K562 (cell line): ENCODE results near the gene AGAP1. TPM values are rescaled to one million over a fixed set of nuclear protein-coding genes. Genes with fewer than 3 reads are reported as not detected.

ENCODE experiments used
- CC2D1A ChIP-seq: fragments of 450-650 bp; IDR thresholded peaks from 2 replicates; pipeline ENCODE4 v1.6.1; 2017; ENCODE audit warnings: mild to moderate bottlenecking
- DEAF1 ChIP-seq: fragments of 450-650 bp; formaldehyde crosslinking; IDR thresholded peaks from 2 replicates; pipeline ENCODE4 v1.4.0; 2020; ENCODE audit warnings: mild to moderate bottlenecking, moderate library complexity
- ETV5 ChIP-seq: sonication (generic); formaldehyde crosslinking; IDR thresholded peaks from 2 replicates; pipeline ENCODE4 v1.4.0; 2020; ENCODE audit warnings: low read depth, mild to moderate bottlenecking, missing genetic modification reagents
- ETV6 ChIP-seq, 3 experiments: fragments of 150-350 bp in 1 of 3; sonication (generic) in 1 of 3; formaldehyde crosslinking in 1 of 3; IDR thresholded peaks; 2 replicates each; pipeline versions ENCODE4 v1.6.1 to v1.8.0; 2014 to 2022; ENCODE audit warnings: borderline replicate concordance in 2 of 3, low read depth in 2 of 3, antibody characterized with exemption in 1 of 3, low read length in 1 of 3, mild to moderate bottlenecking in 1 of 3, missing genetic modification reagents in 1 of 3
- FOS ChIP-seq: IDR thresholded peaks from 3 replicates; pipeline ENCODE4 v1.6.1; 2011; ENCODE audit not compliant: insufficient read length; ENCODE audit errors: extremely low read depth
- JUND ChIP-seq, 2 experiments: IDR thresholded peaks; 2 replicates in 1 of 2; 3 replicates in 1 of 2; pipeline ENCODE4 v1.6.1; 2011; ENCODE audit warnings: borderline replicate concordance in 2 of 2, low read depth in 2 of 2, low read length in 2 of 2, improper control_type of control experiment in 1 of 2, missing biosample characterization in 1 of 2, missing genetic modification characterization in 1 of 2, missing genetic modification reagents in 1 of 2
- KLF13 ChIP-seq: fragments of 450-650 bp; IDR thresholded peaks from 2 replicates; pipeline ENCODE4 v1.6.1; 2016; ENCODE audit warnings: missing genetic modification characterization, low read depth, mild to moderate bottlenecking, missing compliant biosample characterization, moderate library complexity, borderline replicate concordance
- MEF2D ChIP-seq: conservative IDR thresholded peaks from 2 replicates; pipeline ENCODE4 v1.6.1; 2016; ENCODE audit warnings: low read depth, missing genetic modification characterization, missing compliant biosample characterization
- MXI1 ChIP-seq: IDR thresholded peaks from 2 replicates; pipeline ENCODE4 v1.6.1; 2011; ENCODE audit warnings: low read depth, mild to moderate bottlenecking, improper control_type of control experiment, low read length
- RAD21 ChIP-seq, 2 experiments: fragments of 250-450 bp in 1 of 2; fragments of 450-650 bp in 1 of 2; sonication (Bioruptor Pico) in 1 of 2; formaldehyde crosslinking in 1 of 2; IDR thresholded peaks in 1 of 2; conservative IDR thresholded peaks in 1 of 2; 2 replicates each; pipeline versions ENCODE4 v1.4.0 to v1.8.0; 2020 to 2022; ENCODE audit warnings: mild to moderate bottlenecking in 2 of 2, moderate library complexity in 1 of 2
- THAP12 ChIP-seq: fragments of 250-450 bp; sonication (Bioruptor Pico); IDR thresholded peaks from 2 replicates; pipeline ENCODE4 v1.9.0; 2021; ENCODE audit warnings: mild to moderate bottlenecking, inconsistent platforms
- ZEB2 ChIP-seq: fragments of 450-650 bp; IDR thresholded peaks from 2 replicates; pipeline ENCODE4 v1.6.1; 2016
- ZNF165 ChIP-seq: fragments of 250-450 bp; sonication (Bioruptor Pico); IDR thresholded peaks from 2 replicates; pipeline ENCODE4 v1.4.0; 2020; ENCODE audit warnings: borderline replicate concordance
- ZNF212 ChIP-seq: fragments of 450-650 bp; formaldehyde crosslinking; IDR thresholded peaks from 2 replicates; pipeline ENCODE4 v1.4.0; 2020; ENCODE audit warnings: mild to moderate bottlenecking
- ZNF76 ChIP-seq: fragments of 250-450 bp; sonication (Bioruptor Pico); IDR thresholded peaks from 2 replicates; pipeline ENCODE4 v1.4.0; 2020; ENCODE audit warnings: mild to moderate bottlenecking, moderate library complexity, borderline replicate concordance
- polyA plus RNA-seq, 8 experiments: library from polyadenylated mRNA; depleted of rRNA in 4 of 8; stranded (reverse) in 5 of 8; unstranded in 3 of 8; fragments of >200 nt; fragmentation: Nextera tagmentation in 2 of 8; fragmentation: Illumina TruSeq in 1 of 8; extraction: Ambion mirVana in 2 of 8; extraction: Trizol in 1 of 8; gene quantifications; 2 replicates each; pipeline versions ENCODE4 v1.2.1 to v1.2.3, GENCODE V29; 2011 to 2014; ENCODE audit warnings: inconsistent platforms in 1 of 8, missing spikeins in 1 of 8
- total RNA-seq, 7 experiments: library from RNA; depleted of rRNA in 6 of 7; stranded (reverse); fragments of >200 nt in 6 of 7; fragmentation: Illumina TruSeq in 2 of 7; extraction: Trizol in 2 of 7; gene quantifications; 2 replicates each; pipeline versions ENCODE4 v1.2.1 to v1.2.3, GENCODE V29; 2011 to 2021; ENCODE audit warnings: low replicate concordance in 1 of 7
- TF ChIP-seq, protein P1 (sequence below): sonication (generic); formaldehyde crosslinking; IDR thresholded peaks from 2 replicates; pipeline ENCODE4 v1.8.0; 2022; ENCODE audit warnings: mild to moderate bottlenecking, missing genetic modification reagents
- TF ChIP-seq, protein P2 (sequence below), 3 experiments: IDR thresholded peaks in 2 of 3; conservative IDR thresholded peaks in 1 of 3; 2 replicates each; pipeline ENCODE4 v1.5.1; 2011 to 2012; ENCODE audit warnings: low read length in 3 of 3, mild to moderate bottlenecking in 3 of 3, control low read depth in 2 of 3, improper control_type of control experiment in 1 of 3, inconsistent platforms in 1 of 3, low read depth in 1 of 3, mixed read lengths in 1 of 3, moderate library complexity in 1 of 3; ENCODE audit not compliant: insufficient read depth in 2 of 3

The AGAP1 gene
- total and polyA plus RNA-seq, 9 of the 15 experiments (the other 6 are each of a cell fraction or from before 2014, with no cell fraction given), result 1.3 to 24.0 (median 10.6) TPM

GRCh38 chr2:235594041-235594440, 100.2 kb downstream of the AGAP1 start (continued):
- TF ChIP-seq, protein P1, sequence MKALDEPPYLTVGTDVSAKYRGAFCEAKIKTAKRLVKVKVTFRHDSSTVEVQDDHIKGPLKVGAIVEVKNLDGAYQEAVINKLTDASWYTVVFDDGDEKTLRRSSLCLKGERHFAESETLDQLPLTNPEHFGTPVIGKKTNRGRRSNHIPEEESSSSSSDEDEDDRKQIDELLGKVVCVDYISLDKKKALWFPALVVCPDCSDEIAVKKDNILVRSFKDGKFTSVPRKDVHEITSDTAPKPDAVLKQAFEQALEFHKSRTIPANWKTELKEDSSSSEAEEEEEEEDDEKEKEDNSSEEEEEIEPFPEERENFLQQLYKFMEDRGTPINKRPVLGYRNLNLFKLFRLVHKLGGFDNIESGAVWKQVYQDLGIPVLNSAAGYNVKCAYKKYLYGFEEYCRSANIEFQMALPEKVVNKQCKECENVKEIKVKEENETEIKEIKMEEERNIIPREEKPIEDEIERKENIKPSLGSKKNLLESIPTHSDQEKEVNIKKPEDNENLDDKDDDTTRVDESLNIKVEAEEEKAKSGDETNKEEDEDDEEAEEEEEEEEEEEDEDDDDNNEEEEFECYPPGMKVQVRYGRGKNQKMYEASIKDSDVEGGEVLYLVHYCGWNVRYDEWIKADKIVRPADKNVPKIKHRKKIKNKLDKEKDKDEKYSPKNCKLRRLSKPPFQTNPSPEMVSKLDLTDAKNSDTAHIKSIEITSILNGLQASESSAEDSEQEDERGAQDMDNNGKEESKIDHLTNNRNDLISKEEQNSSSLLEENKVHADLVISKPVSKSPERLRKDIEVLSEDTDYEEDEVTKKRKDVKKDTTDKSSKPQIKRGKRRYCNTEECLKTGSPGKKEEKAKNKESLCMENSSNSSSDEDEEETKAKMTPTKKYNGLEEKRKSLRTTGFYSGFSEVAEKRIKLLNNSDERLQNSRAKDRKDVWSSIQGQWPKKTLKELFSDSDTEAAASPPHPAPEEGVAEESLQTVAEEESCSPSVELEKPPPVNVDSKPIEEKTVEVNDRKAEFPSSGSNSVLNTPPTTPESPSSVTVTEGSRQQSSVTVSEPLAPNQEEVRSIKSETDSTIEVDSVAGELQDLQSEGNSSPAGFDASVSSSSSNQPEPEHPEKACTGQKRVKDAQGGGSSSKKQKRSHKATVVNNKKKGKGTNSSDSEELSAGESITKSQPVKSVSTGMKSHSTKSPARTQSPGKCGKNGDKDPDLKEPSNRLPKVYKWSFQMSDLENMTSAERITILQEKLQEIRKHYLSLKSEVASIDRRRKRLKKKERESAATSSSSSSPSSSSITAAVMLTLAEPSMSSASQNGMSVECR, result no peak
- TF ChIP-seq MXI1 (no peak), THAP12 (no peak), RAD21 (CRISPR knock-in tag; conservative IDR thresholded peaks at IDR 0.05 in 1 of 2, IDR thresholded peaks at IDR 0.05 in 1 of 2) (peak; percentile 71 to 72), FOS (no peak), JUND (IDR thresholded peaks at IDR 0.05; ENCODE audit: borderline replicate concordance, low read depth, low read length) (peak; percentile 11; the same call in 1 of the 2 replicates), JUND (tag; IDR thresholded peaks at IDR 0.05; ENCODE audit: borderline replicate concordance, low read depth, low read length) (no peak), ZNF212 (CRISPR knock-in tag) (no peak), ZEB2 (no peak), ZNF165 (no peak), CC2D1A (no peak), KLF13 (tag) (no peak), ETV6 (IDR thresholded peaks at IDR 0.05; ENCODE audit: borderline replicate concordance in 1 of 2, low read depth in 2 of 2, low read length in 1 of 2) (no peak), ETV6 (CRISPR knock-in tag; IDR thresholded peaks at IDR 0.05; ENCODE audit: borderline replicate concordance) (no peak), ZNF76 (CRISPR knock-in tag) (no peak), DEAF1 (0 out of 2 replicates have a peak, but pooled peaks have one; percentile 11), MEF2D (tag) (no peak), ETV5 (CRISPR knock-in tag) (no peak)
- TF ChIP-seq, protein P2, sequence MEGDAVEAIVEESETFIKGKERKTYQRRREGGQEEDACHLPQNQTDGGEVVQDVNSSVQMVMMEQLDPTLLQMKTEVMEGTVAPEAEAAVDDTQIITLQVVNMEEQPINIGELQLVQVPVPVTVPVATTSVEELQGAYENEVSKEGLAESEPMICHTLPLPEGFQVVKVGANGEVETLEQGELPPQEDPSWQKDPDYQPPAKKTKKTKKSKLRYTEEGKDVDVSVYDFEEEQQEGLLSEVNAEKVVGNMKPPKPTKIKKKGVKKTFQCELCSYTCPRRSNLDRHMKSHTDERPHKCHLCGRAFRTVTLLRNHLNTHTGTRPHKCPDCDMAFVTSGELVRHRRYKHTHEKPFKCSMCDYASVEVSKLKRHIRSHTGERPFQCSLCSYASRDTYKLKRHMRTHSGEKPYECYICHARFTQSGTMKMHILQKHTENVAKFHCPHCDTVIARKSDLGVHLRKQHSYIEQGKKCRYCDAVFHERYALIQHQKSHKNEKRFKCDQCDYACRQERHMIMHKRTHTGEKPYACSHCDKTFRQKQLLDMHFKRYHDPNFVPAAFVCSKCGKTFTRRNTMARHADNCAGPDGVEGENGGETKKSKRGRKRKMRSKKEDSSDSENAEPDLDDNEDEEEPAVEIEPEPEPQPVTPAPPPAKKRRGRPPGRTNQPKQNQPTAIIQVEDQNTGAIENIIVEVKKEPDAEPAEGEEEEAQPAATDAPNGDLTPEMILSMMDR (IDR thresholded peaks at IDR 0.05 in 2 of 3, conservative IDR thresholded peaks at IDR 0.05 in 1 of 3; ENCODE audit: insufficient read depth in 2 of 3, low read depth in 1 of 3, low read length in 3 of 3), result peak in 2 of 3 experiments; percentile 53 to 81; a peak in 3 of 6 replicates
